Stimulated activated effector memory CD8-positive, alpha-beta T cell treated with anti-CD3 and anti-CD28 coated beads, Interleukin-12 subunit alpha, Interleukin-12 subunit beta, amount 100 ng/mL, for 72 hours (primary cell): ENCODE data around the gene PDZK1.
"Not testable (repeated sequence)": the region's sequence is repeated elsewhere in the genome, so short reads cannot be mapped to it uniquely, and the experiment has no call there.

ENCODE experiments used
- ATAC-seq: fragments of 150-1000 bp; cut with Tn5 transposase; 2 replicates; pipeline ENCODE4 v1.10.0; 2021
- DNase-seq, 2 donors: peaks; one replicate each; pipeline ENCODE4 v3.0.0; 2021 to 2022; ENCODE audit warnings: low spot score in 2 of 2
- H3K27ac Mint-ChIP-seq: one replicate; pipeline ENCODE4 v1.8.0; 2022; ENCODE audit warnings: mild to moderate bottlenecking, mixed read lengths
- H3K36me3 Mint-ChIP-seq: one replicate; pipeline ENCODE4 v1.8.0; 2022; ENCODE audit warnings: mild to moderate bottlenecking, mixed read lengths
- H3K4me1 Mint-ChIP-seq: one replicate; pipeline ENCODE4 v1.8.0; 2022; ENCODE audit warnings: mixed read lengths
- H3K4me3 Mint-ChIP-seq: one replicate; pipeline ENCODE4 v1.8.0; 2022; ENCODE audit warnings: mild to moderate bottlenecking, mixed read lengths
- H3K9me3 Mint-ChIP-seq: one replicate; pipeline ENCODE4 v1.8.0; 2022; ENCODE audit warnings: mixed read lengths

Gene PDZK1

DNA sequence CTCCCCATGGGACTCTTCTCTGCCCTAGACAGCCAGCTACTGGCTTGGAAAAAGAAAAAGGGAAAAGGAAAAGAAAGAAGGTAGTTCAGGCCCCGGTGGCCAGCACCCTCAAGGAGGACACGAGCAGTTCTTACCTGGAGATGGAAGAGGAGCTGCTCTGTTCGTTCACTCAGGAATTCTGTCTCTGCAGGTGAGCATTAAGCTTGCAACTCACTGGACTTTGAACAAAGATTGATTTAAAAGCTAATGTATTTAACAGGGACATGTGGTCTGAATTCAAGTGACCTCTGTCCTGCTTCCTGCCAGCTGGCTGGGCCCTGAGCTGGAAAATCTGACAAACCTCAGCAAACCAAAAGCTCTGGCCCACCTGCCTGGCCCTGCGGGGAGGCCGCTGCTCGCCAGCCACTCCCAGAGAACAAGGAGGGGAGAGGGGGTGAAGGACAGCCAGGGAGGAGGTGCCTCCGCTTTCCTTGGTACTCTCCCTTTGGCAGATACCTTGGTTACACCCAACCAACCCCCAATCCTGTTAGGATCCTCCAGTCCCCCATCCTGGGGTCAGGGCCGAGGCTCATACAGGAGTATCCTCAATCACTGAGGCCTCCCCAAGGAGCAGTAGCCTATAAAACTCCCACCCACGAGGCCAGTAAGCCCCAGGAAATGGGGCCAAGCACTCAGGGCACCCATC, at the start of gene PDZK1:
PDZK1 (minus strand) TSS at position 186 of the 685 bp plus-strand sequence. CDS start 19,347 bp downstream, outside the sequence.
- H3K4me3 Mint-ChIP-seq, result no peak within 1 kb of the TSS
- H3K4me1 Mint-ChIP-seq, result peaks cover 9% of the 10 kb centered on the region
- H3K27ac Mint-ChIP-seq, result no peak within 1 kb of the TSS
- H3K9me3 Mint-ChIP-seq, result no peaks in the 10 kb centered on the region
- no peaks in the 10 kb centered on the region for H3K36me3 Mint-ChIP-seq
- DNase-seq (no peak), ATAC-seq (no peak)

DNA sequence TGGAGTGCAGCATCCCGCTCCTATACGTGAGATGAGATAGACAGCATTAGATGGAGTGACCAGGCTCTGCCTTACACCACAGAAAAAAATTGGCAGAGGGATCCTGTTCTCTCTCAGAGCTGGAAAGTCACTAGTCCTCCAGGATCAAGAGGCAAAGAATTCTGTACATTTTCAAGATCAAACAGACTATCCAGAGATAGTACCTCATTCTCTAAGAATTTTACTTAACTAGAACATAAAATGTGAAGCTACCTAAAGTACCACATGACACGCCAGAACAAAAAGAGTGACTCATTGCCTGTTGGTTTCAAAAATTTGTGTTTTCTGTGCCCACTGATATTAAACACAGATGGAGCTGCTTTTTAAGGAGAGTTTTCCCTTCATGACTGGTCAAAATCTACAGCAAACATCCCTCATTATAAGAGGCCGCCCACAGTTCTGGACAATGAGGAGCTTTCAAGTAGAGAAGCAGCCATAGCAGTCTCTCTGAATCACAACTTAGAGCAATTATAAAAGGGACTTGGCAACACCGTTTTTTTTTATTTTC, 44.4 kb upstream of the PDZK1 start:
- no peak for ATAC-seq
- Mint-ChIP-seq H3K27ac (peak overlapping the region; percentile 70), H3K4me1 (no peaks in the 10 kb centered on the region), H3K4me3 (no peak overlapping the region), H3K9me3 (no peaks in the 10 kb centered on the region), H3K36me3 (peaks cover 89% of the 10 kb centered on the region)
- no peak for DNase-seq

DNA sequence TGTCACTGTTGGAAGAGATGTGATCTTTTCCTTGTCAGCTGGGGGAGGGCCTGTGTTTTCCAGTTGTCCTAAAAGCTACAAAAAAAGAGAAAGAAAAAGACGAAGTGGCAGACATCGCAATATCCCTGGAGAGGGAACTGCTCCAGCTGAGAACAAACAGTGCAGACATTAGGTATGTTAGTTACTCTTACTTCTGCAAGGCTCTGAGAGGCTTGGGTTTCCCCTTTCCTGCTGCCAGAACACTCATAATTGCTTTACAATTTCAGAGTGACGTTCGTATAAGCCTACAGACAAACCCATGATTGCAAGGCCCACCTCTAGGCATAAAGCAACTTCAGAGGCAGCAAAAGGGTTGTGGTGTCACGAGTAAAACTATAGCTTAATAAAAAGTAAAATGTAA, 43.3 kb upstream of the PDZK1 start:
- Mint-ChIP-seq H3K36me3 (peaks cover 90% of the 10 kb centered on the region), H3K9me3 (no peaks in the 10 kb centered on the region), H3K4me1 (no peaks in the 10 kb centered on the region), H3K4me3 (no peak overlapping the region), H3K27ac (no peak overlapping the region)
- DNase-seq, result no peak
- no peak for ATAC-seq

DNA sequence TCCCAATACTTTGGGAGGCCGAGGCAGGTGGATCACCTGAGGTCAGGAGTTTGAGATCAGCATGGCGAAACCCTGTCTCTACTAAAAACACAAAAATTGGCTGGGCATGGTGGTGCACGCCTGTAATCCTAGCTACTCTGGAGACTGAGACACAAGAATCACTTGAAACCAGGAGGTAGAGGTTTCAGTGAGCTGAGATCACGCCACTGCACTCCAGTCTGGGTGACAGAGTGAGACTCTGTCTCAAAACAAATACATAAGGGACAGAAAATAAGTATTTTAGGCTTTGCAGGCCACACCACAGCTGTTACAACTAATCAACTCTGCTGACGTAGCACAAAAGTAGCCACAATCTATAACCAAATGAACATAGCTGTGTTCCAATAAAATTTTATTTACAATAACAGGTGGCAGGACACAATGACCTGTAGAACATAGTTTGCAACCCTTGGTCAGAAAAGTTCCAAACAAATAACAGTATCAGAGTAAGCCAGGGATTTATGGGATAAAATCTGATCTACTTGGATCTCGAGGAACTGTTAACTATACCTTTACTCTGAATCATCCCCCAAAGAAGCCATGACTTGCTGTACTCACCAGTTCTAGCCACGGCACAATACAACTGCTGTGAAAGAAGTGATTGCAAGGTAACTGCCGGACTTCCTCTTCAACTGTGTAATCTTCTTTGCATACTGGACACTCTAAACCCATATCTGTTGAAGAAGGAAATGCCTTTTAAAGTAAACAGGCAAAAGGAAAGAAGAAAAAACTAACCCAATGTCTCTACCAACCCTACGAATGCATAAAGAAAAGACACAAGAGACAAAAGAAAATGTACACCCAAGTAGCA, 40.5 kb upstream of the PDZK1 start:
- no peak overlapping the region for H3K4me3 Mint-ChIP-seq
- no peak for ATAC-seq
- H3K27ac Mint-ChIP-seq, result peak overlapping the region; percentile 68
- peaks cover 99% of the 10 kb centered on the region for H3K36me3 Mint-ChIP-seq
- no peak for DNase-seq
- H3K4me1 Mint-ChIP-seq, result no peaks in the 10 kb centered on the region
- H3K9me3 Mint-ChIP-seq, result no peaks in the 10 kb centered on the region

DNA sequence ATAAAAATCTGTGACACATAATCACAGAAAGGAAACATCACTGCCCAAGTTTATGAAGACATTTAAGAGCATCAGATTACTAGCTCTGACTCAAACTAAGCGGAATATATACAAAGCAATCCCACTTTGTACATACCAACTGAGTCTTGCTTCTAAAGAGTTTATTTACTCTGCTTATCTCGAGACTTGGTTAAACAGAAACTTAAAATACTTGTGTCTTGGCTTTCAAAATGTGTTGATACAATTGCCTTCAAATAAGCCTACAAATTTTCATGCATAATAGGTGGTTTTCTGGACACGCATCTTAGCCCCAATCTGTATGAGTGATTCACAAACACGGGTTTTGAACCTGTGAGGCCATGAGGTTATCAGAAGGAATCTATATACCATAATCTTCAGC, 33.1 kb upstream of the PDZK1 start:
- Mint-ChIP-seq H3K27ac (no peak overlapping the region), H3K4me1 (no peaks in the 10 kb centered on the region), H3K9me3 (no peaks in the 10 kb centered on the region), H3K36me3 (peaks cover 38% of the 10 kb centered on the region), H3K4me3 (no peak overlapping the region)
- no peak for ATAC-seq
- no peak for DNase-seq

DNA sequence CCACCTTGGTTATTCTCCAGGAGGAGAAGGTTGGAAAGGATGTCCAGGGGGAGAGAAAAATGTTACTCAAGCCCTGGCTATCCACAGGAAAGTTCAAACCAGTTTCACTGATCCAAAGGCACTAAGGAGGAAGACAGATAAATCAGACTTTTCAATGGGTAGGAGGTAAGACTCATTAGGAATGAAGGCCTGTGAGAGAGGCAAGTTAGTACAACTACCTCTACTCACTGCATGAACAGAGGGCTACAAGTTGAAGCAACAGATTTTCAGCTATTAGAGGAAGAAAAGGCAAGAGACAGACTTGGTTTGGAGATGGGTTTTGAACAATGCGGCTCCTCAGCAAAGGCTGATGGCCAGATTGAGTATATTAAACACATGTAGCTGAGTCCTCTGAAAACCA, 29.0 kb upstream of the PDZK1 start:
- H3K27ac Mint-ChIP-seq, result no peak overlapping the region
- H3K9me3 Mint-ChIP-seq, result no peaks in the 10 kb centered on the region

DNA sequence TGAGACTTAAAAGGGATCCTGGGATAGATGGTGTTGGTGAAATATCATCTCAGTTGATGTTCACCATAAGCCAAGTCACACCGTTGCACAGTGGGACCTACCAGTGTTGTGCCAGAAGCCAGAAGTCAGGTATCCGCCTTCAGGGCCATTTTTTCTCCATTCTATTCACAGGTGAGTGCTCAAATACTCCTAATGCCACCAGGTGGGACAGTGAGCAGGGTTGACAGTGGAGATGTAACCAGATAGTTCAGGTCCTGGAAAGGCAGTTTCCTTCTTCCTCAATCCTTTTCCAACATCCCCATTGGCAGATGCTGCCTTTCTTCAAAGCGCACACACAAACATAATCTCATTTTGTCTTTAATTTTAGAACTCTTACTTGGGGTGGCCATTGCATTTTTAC, 23.7 kb upstream of the PDZK1 start:
- DNase-seq (no peak), ATAC-seq (no peak)
- H3K4me1 Mint-ChIP-seq, result no peaks in the 10 kb centered on the region
- no peaks in the 10 kb centered on the region for H3K36me3 Mint-ChIP-seq
- H3K27ac Mint-ChIP-seq, result no peak overlapping the region
- H3K4me3 Mint-ChIP-seq, result no peak overlapping the region
- H3K9me3 Mint-ChIP-seq, result no peaks in the 10 kb centered on the region

More for the DNA sequence above, 29.0 kb upstream of the PDZK1 start:
- H3K4me1 Mint-ChIP-seq, result no peaks in the 10 kb centered on the region
- DNase-seq (no peak), ATAC-seq (no peak)
- H3K36me3 Mint-ChIP-seq, result no peaks in the 10 kb centered on the region
- no peak overlapping the region for H3K4me3 Mint-ChIP-seq

DNA sequence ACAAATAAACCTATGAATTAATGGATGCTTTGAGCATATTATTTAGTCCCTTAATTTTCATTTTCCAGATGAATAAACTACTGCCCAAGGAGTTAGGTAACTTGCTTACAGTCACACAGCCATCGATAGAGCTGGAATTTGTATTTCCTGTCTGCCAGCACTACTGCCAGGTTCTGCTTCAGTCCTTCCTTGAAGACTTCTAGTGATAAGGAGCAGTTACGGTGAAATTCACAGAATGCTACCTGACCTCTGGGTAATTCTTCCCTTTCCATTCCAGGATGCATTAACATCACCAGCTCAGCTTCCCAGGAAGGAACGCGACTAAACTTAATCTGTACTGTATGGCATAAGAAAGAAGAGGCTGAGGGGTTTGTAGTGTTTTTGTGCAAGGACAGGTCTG, 23.3 kb upstream of the PDZK1 start:
- Mint-ChIP-seq H3K27ac (no peak overlapping the region), H3K4me3 (no peak overlapping the region), H3K4me1 (no peaks in the 10 kb centered on the region), H3K36me3 (no peaks in the 10 kb centered on the region), H3K9me3 (no peaks in the 10 kb centered on the region)
- ATAC-seq, result no peak
- DNase-seq, result no peak

DNA sequence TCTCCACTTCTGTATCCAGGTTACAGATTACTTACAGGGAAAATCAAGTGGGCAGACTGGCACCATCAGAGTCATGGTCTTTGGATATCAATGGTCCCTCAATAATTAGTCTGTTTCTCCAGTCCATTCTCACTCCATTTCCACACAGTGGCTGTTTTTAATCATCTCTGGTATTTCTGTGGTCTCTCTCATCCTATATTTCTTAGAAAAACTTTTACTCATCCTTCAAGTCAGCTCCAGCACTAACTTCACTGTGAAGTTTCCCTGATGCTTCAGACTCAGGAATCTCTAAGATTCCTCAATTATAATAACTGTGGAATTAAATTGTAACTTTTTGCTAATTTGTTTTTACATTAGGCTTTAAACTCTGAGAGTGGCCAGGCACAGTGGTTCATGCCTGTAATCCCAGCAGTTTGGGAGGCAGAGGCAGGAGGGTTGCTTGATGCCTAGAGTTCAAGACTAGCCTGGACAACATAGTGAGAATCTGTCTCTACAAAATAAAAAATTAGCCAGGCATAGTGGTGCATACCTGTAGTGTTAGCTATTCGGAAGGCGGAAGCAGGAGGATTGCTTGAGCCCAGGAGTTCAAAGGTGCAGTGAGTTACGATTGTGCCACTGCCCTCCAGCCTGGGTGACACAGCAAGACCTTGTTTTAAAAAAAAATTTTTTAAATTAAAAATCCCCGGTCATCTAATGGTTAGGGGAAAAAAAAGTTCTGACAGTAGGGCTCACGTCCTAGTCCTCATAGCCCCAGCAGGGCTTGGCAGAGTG, 22.7 kb upstream of the PDZK1 start:
- Mint-ChIP-seq H3K36me3 (no peaks in the 10 kb centered on the region), H3K27ac (no peak overlapping the region), H3K9me3 (no peaks in the 10 kb centered on the region), H3K4me3 (no peak overlapping the region), H3K4me1 (no peaks in the 10 kb centered on the region)
- DNase-seq, result no peak
- no peak for ATAC-seq

DNA sequence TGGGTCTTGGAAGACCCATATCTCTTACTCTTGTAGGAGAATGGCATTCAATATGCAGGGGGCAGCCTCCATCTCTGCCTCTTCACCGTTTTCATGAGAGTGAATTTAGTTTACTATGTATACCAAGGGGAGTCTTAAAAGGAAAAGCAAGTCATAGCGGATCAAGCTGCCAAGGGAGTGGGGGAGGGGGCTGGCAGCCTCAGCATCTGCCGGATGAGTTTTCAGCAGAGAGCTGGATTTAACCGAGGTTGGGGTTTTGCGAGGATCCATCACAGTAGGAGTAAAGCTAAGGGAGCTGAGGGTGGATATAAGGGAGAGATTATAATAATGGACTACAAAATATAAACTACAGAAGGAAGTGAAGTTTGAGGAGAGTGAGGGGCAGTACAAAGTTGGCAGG, 22.0 kb upstream of the PDZK1 start:
- Mint-ChIP-seq H3K27ac (no peak overlapping the region), H3K4me1 (no peaks in the 10 kb centered on the region), H3K4me3 (no peak overlapping the region), H3K9me3 (no peaks in the 10 kb centered on the region), H3K36me3 (no peaks in the 10 kb centered on the region)
- ATAC-seq (no peak), DNase-seq (no peak)

DNA sequence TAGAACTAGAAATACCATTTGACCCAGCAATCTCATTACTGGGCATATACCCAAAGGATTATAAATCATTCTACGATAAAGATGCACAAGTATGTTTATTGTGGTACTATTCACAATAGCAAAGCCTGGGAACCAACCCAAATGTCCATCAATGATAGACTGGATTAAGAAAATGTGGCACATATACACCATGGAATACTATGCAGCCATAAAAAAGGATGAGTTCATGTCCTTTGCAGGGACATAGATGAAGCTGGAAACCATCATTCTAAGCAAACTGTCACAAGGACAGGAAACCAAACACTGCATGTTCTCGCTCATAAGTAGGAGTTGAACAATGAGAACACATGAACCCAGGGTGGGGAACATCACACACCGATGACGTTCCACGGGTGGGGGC, 19.0 kb upstream of the PDZK1 start:
- not testable (repeated sequence) for ATAC-seq, H3K36me3 Mint-ChIP-seq, H3K4me3 Mint-ChIP-seq, H3K27ac Mint-ChIP-seq, H3K9me3 Mint-ChIP-seq, DNase-seq
- H3K4me1 Mint-ChIP-seq, result peaks cover 11% of the 10 kb centered on the region

DNA sequence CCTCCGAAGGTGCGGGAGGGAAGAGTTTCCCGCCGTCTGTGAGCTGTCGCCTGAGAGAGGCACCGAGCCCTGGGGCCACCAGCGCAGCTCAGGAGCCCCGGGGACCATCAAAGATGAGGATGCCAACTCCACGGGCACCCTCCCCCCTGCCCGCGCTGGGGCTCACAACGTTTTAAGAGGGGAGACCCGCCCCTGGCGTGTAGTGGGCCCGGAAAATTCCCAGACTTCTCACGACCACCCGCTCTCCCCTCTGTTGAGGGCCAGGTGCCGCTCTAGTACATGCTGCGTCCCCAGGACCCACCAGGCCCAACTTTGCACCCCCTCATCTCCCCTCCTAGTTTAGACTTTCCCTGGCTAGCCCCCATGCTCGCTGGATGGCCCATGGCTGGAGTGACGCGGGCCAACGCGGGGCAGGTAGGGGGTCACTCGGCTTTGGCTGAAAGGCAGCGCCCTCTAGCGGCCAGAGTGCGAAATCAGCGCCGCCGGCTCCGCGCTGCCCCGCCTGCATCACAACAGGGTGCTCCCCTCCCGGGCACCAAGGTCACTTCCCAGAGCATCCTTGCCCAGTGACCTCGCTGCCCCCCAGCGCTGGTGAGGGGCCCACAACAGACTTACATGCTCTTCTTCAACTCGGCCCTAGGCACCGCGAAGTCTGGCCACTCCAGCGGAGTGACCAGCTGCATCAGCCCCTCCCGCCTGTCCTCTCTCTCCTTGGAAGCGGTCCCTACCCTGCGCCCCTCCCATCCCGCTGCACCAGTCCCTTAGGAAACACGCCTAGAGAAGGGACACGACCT, 13.9 kb upstream of the PDZK1 start:
- Mint-ChIP-seq H3K36me3 (peaks cover 4% of the 10 kb centered on the region), H3K27ac (peak overlapping the region; percentile 77), H3K4me1 (peaks cover 56% of the 10 kb centered on the region), H3K4me3 (peak overlapping the region; percentile 75), H3K9me3 (no peaks in the 10 kb centered on the region)
- ATAC-seq (peak; percentile 77), DNase-seq (peak; percentile 80 to 90)

DNA sequence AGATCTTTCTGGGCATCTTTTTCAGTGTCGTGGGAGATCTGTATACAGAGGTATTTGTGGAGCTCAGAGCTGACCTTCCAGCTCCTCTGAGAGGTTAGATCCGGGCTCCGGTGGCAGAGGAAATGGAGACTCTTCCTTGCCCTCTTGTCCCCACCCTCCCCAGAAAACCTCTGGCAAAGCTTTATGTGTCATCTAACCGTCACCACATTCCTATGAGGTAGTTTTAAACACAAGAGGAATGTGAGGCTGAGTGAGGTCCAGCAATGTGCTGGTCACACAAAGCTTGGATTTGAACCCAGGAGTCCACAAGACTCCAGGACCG, 13.3 kb upstream of the PDZK1 start:
- ATAC-seq (no peak), DNase-seq (no peak)
- Mint-ChIP-seq H3K36me3 (peaks cover 4% of the 10 kb centered on the region), H3K9me3 (no peaks in the 10 kb centered on the region), H3K4me3 (peak overlapping the region; percentile 75), H3K4me1 (peaks cover 56% of the 10 kb centered on the region), H3K27ac (no peak overlapping the region)

DNA sequence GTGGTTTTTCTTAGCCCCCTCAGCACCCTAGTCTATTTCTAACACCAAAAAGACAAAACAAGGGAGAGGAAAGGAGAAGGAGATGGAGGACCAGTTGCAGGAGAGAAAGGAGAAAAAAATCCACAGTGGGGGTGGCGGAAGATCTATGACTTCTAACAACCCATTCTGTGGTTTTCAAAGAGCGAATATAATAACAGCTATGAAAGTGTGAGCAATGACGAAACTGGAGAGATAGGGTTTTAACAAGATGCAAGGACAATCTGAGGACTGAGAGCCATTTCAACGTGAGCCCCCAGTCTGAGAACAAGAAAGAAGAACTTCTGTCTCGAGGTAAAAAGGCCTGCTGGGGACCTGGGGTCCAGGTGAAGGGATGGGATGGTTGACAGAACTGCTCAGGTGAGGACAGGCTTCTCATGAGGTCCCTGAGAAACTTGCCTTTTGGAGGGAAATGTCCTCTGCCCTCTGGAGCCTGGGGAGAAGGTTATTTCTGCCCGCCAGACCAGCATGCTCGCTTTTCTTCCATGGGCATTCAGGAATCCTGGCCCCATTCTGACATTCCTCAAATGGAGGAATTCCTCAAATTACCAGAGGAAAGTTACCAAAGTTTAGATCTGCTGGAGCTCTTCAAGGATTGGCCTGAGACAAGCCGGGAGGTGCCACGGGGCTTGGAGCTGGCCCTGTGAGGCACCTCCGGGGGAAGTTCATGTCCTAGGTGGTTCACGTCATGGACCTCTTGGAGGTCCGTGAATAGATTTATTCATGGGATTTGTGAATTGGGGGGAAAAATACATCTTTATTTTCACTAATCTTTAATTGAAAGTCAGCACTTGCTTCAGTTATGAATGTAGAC, 12.3 kb upstream of the PDZK1 start, which contains the start of gene CD160:
CD160 (plus strand) TSS at position 270 of the 850 bp plus-strand sequence. CDS start 8,829 bp downstream, outside the sequence.
- peak in 1 of 2 donors; percentile 58 for DNase-seq
- peak; percentile 80 for ATAC-seq
- H3K4me1 Mint-ChIP-seq, result peaks cover 56% of the 10 kb centered on the region
- peaks cover 4% of the 10 kb centered on the region for H3K36me3 Mint-ChIP-seq
- H3K9me3 Mint-ChIP-seq, result no peaks in the 10 kb centered on the region
- H3K4me3 Mint-ChIP-seq, result peak within 1 kb of the TSS; percentile 75
- H3K27ac Mint-ChIP-seq, result no peak within 1 kb of the TSS
